ENCODE measurements around the gene NTM. TPM values are rescaled to one million over a fixed set of nuclear protein-coding genes. Genes with fewer than 3 reads are reported as not detected.

Gene NTM
- total and polyA plus RNA-seq, 2 of the 8 experiments (the other 6 are each of a cell fraction or from before 2014, with no cell fraction given), result 13.4 to 20.0 TPM

DNA sequence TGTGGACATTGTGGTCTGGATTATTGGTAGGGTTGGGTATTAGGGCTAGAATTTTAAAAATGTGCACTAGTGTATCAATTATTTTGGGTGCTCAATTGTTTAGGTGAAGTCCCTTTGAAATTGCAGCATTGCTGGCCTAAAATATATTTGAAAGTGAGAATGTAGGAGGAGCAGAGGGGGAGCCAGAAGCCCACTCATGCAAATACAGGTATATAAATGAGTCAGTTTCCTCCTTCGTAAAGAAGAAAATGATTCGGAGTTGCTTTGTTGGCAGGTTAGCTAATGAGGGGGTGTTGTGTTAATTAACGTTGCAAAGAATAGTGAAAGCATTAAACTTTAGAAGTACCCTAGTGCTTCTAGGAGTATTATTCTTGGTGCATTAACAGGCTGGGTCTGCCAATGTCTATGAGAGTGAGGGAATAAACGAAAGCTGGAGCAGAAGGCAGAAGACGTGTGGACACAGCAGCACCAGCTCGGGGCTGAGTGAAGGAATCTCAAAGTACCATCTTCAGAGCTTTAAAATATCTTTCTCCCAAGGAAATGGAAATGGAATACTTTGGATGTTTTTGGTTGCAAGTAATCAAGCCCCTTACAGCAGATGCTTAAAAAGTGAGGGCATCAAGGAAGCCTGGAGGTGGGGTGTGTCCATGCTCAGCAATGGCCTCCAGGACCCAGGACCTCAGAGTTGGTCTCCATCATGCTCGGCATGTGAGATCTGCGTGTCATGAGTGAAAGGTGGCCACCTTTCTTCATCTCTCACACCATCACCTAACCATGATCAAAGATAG is 522.9 kb downstream of the NTM start:
- H2AFZ ChIP-seq (ENCODE audit: low read length), result no peak overlapping the region
- TF ChIP-seq YY1 (IDR thresholded peaks at IDR 0.05; ENCODE audit: low read depth, low read length) (no peak), SIX5 (IDR thresholded peaks at IDR 0.05; ENCODE audit: low read depth, low read length) (no peak), TCF12 (IDR thresholded peaks at IDR 0.05; ENCODE audit: low read depth, low read length) (no peak), HDAC2 (IDR thresholded peaks at IDR 0.05; ENCODE audit: borderline replicate concordance in 1 of 2, low read depth in 2 of 2, low read length in 2 of 2) (no peak), PHF8 (conservative IDR thresholded peaks at IDR 0.05; ENCODE audit: low read depth, low read length) (no peak), ZNF274 (IDR thresholded peaks at IDR 0.05; ENCODE audit: borderline replicate concordance, extremely low read depth, low read length) (no peak), SIRT6 (IDR thresholded peaks at IDR 0.05; ENCODE audit: low read length) (no peak), POU5F1 (IDR thresholded peaks at IDR 0.05; ENCODE audit: low read depth, low read length) (no peak), EGR1 (IDR thresholded peaks at IDR 0.05; ENCODE audit: borderline replicate concordance, low read depth, low read length) (no peak), KDM1A (IDR thresholded peaks at IDR 0.05; ENCODE audit: borderline replicate concordance, low read length) (no peak), TEAD4 (IDR thresholded peaks at IDR 0.05; ENCODE audit: low read depth, low read length) (no peak), RNF2 (IDR thresholded peaks at IDR 0.05; ENCODE audit: borderline replicate concordance, low read depth, low read length, missing control alignments, poor library complexity, severe bottlenecking) (no peak), CHD1 (IDR thresholded peaks at IDR 0.05; ENCODE audit: low read depth, low read length) (no peak)

More for the DNA sequence above, 522.9 kb downstream of the NTM start:
- Histone ChIP-seq H2BK12ac (ENCODE audit: low read depth, low read length) (no peak overlapping the region), H2BK5ac (ENCODE audit: low read depth, low read length) (no peak overlapping the region), H3K14ac (ENCODE audit: insufficient read length) (no peak overlapping the region), H3K27ac (ENCODE audit: low read depth, low read length) (no peak overlapping the region), H2AK5ac (ENCODE audit: low read depth, low read length) (no peak overlapping the region), H3K79me2 (ENCODE audit: control insufficient read depth in 1 of 2, insufficient read depth in 2 of 2, low read length in 2 of 2) (no peaks in the 10 kb centered on the region), H3K4me1 (replicated peaks in 1 of 4; ENCODE audit: control insufficient read depth in 3 of 4, insufficient read depth in 4 of 4, low read length in 3 of 4) (peaks cover 19 to 34% (median 29%) of the 10 kb centered on the region in 4 experiments), H3K23me2 (ENCODE audit: low read depth, low read length) (no peaks in the 10 kb centered on the region; the same call in 1 of the 2 replicates), H3K18ac (ENCODE audit: extremely low read depth, low read length) (no peak overlapping the region), H4K8ac (ENCODE audit: extremely low read depth, insufficient read depth, low read length) (no peak overlapping the region), H3K27me3 (replicated peaks in 1 of 4; ENCODE audit: control insufficient read depth in 3 of 4, extremely low read depth in 1 of 4, insufficient read depth in 3 of 4, low read length in 3 of 4) (no peaks in the 10 kb centered on the region), H2BK20ac (ENCODE audit: low read length) (no peak overlapping the region), H2BK15ac (ENCODE audit: low read length) (no peak overlapping the region), H3K9ac (replicated peaks in 1 of 4; ENCODE audit: extremely low read depth in 1 of 4, low read depth in 3 of 4, low read length in 3 of 4) (no peak overlapping the region), H3K79me1 (ENCODE audit: low read depth, low read length) (no peaks in the 10 kb centered on the region), H3K4me3 (ENCODE audit: extremely low read depth in 1 of 4, insufficient read depth in 2 of 4, low read depth in 3 of 4, low read length in 4 of 4) (no peak overlapping the region), H4K20me1 (replicated peaks in 1 of 2; ENCODE audit: control insufficient read depth in 1 of 2, insufficient read depth in 2 of 2, low read length in 2 of 2) (no peaks in the 10 kb centered on the region), H4K91ac (replicated peaks; ENCODE audit: insufficient read length, low read length) (no peak overlapping the region), H2BK120ac (replicated peaks; ENCODE audit: low read depth, low read length) (no peak overlapping the region), H3K9me3 (ENCODE audit: insufficient read depth in 2 of 2, low read depth in 1 of 2, low read length in 1 of 2) (no peaks in the 10 kb centered on the region), H3K23ac (ENCODE audit: insufficient read length) (no peak overlapping the region), H3K36me3 (ENCODE audit: control insufficient read depth in 2 of 4, insufficient read depth in 4 of 4, low read length in 3 of 4) (no peaks in the 10 kb centered on the region), H3K56ac (replicated peaks; ENCODE audit: insufficient read length, low read depth, low read length) (no peak overlapping the region), H3K4ac (replicated peaks; ENCODE audit: insufficient read length, low read depth, low read length) (no peak overlapping the region), H3K4me2 (ENCODE audit: insufficient read depth in 1 of 2, low read depth in 2 of 2, low read length in 2 of 2) (no peak overlapping the region), H4K5ac (ENCODE audit: insufficient read length, low read depth, low read length) (no peak overlapping the region)
- DNase-seq (ENCODE audit: low read depth in 1 of 2, low spot score in 2 of 2), result no peak
- POLR2A ChIA-PET (ENCODE audit: partially characterized antibody), result no interaction called here
- WGBS, 2 experiments (ENCODE audit: extremely low coverage in 1 of 2, insufficient coverage in 1 of 2, insufficient read length in 1 of 2, insufficient replicate concordance in 2 of 2, low coverage in 1 of 2, low lambda C conversion rate in 2 of 2, missing lambda C conversion rate in 1 of 2), result 83% methylated on average over 8 of the region's 8 CpGs; no CpG with 5 or more reads in 1 of the 2 experiments
- no peak for FAIRE-seq
- CTCF ChIA-PET (ENCODE audit: partially characterized antibody), result interaction anchor here (0.6 to 22.7 kb wide), 16 partner anchors 8 to 386 kb away, joined by 3 to 310 read pairs (median 4); no protein-coding TSS in a partner anchor
